Subcutaneous abdominal adipose tissue (tissue), 5 donors: ENCODE measurements around the gene ERP29.

Experiments used
- H3K27ac ChIP-seq: one replicate; pipeline ENCODE4 v1.7.0; 2013; ENCODE audit warnings: low read depth, mild to moderate bottlenecking, inconsistent platforms, low read length, moderate library complexity
- H3K27me3 ChIP-seq, 5 donors: one replicate each; pipeline ENCODE4 v1.7.0; 2013; ENCODE audit warnings: low read length in 5 of 5, inconsistent platforms in 1 of 5; ENCODE audit not compliant: control insufficient read depth in 5 of 5, insufficient read depth in 4 of 5
- H3K36me3 ChIP-seq, 5 donors: one replicate each; pipeline ENCODE4 v1.7.0; 2013; ENCODE audit warnings: low read length in 5 of 5; ENCODE audit not compliant: control insufficient read depth in 5 of 5, insufficient read depth in 5 of 5
- H3K4me1 ChIP-seq, 5 donors: one replicate each; pipeline ENCODE4 v1.7.0; 2013; ENCODE audit warnings: low read length in 5 of 5, mild to moderate bottlenecking in 3 of 5, moderate library complexity in 1 of 5; ENCODE audit not compliant: control insufficient read depth in 5 of 5, insufficient read depth in 5 of 5
- H3K4me3 ChIP-seq, 5 donors: one replicate each; pipeline ENCODE4 v1.7.0; 2013; ENCODE audit warnings: low read length in 5 of 5, low read depth in 1 of 5
- H3K9ac ChIP-seq, 5 donors: one replicate each; pipeline ENCODE4 v1.7.0; 2013; ENCODE audit warnings: low read length in 5 of 5, mild to moderate bottlenecking in 4 of 5, moderate library complexity in 3 of 5
- H3K9me3 ChIP-seq, 5 donors: one replicate each; pipeline ENCODE4 v1.7.0; 2013; ENCODE audit warnings: low read length in 5 of 5; ENCODE audit not compliant: control insufficient read depth in 5 of 5
- donor health status: healthy.
- donor health status: healthy.
- donor health status: healthy.
- donor health status: healthy.
- donor health status: healthy.

Gene ERP29

DNA sequence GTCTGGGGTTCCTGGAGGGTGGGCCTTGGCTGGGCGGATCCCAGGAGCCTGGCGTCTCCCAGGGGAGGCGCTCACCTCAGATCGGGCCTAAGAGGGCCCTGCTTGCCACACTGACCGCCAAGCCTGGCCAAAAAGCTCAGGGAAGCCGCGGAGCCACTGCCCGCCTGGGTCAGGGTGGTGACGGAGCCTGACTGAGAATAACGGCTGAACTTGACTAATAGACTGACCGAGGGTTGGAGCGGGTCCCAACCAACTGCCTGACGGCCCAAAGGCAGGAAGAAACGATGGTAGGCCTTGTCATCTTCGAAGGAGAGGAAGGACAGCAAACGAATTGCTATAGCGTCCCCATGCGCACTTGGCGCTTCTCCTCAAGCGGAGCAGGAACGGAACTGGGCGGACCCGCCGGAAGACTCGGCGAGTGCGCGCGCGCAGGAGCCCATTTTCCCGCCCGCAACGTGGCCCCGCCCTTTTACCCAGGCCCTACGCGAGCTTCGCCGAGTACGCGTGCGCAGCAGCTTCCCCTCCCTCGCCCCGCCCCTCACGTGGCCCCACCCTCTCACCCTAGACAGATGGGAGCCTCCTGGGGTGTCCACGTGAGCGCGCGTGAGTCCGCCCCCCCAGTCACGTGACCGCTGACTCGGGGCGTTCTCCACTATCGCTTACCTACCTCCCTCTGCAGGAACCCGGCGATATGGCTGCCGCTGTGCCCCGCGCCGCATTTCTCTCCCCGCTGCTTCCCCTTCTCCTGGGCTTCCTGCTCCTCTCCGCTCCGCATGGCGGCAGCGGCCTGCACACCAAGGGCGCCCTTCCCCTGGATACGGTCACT is at the start of gene ERP29, which contains the start of gene TMEM116:
TSS of gene ERP29 (plus strand) at position 652 of the 826 bp plus-strand sequence. CDS start at position 692, 40 bp downstream.
TSS of gene TMEM116 (minus strand) at position 391 of the 826 bp plus-strand sequence. CDS start 7,895 bp downstream, outside the sequence.
- Histone ChIP-seq H3K4me1 (peaks cover 3 to 36% (median 28%) of the 10 kb centered on the region in 5 donors), H3K4me3 (peak within 1 kb of the TSS; percentile 83 to 97 (median 94)), H3K27me3 (no peaks in the 10 kb centered on the region), H3K27ac (peak within 1 kb of the TSS; percentile 94), H3K36me3 (peaks cover 0 to 9% (median 2%) of the 10 kb centered on the region in 5 donors), H3K9ac (peak within 1 kb of the TSS; percentile 87 to 95 (median 90)), H3K9me3 (no peaks in the 10 kb centered on the region)

DNA sequence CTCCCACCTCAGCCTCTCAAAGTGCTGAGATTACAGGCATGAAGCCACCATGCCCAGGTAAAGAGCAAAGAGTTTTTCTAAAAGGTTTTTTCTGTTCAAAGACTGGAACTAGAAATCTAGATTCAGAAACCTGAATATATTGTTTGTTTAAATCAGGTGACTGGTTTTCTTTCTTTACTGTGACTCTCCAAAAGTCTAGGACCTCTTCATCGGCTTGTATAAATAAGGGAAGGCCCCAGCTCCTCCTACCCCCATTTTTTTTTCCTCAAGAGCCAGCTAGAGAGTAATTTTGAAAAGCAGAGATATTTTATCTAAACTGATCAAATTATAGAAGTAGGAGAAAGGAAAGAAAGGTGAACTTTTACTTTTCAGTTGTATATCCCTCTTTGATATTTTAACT is 48.3 kb upstream of the ERP29 start:
- Histone ChIP-seq H3K9me3 (peaks cover 0 to under 1% (median 0%) of the 10 kb centered on the region in 5 donors), H3K36me3 (no peaks in the 10 kb centered on the region), H3K9ac (no peak overlapping the region), H3K4me1 (no peaks in the 10 kb centered on the region), H3K4me3 (no peak overlapping the region), H3K27me3 (no peaks in the 10 kb centered on the region), H3K27ac (no peak overlapping the region)

DNA sequence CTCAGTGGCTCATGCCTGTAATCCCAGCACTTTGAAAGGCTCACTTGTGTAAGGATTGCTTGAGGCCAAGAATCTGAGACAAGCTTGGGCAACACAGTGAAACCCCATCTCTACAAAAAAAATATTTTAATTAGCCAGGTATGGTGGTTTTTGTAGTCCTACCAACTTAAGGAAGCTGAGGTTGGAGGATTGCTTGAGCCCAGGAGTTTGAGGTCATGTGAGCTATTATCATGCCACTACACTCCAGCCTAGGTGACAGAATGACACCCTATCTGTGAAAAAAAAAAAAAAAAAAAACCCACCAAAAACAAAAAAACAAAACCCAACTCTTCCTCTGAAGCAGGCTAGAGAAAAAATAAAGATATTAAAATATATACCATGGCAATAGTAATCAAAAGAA is 41.4 kb upstream of the ERP29 start:
- H3K4me3 ChIP-seq, result no peak overlapping the region
- peaks cover 0 to 14% (median 6%) of the 10 kb centered on the region in 5 donors for H3K9me3 ChIP-seq
- H3K27ac ChIP-seq, result no peak overlapping the region
- H3K9ac ChIP-seq, result no peak overlapping the region
- no peaks in the 10 kb centered on the region for H3K4me1 ChIP-seq
- no peaks in the 10 kb centered on the region for H3K36me3 ChIP-seq
- no peaks in the 10 kb centered on the region for H3K27me3 ChIP-seq

DNA sequence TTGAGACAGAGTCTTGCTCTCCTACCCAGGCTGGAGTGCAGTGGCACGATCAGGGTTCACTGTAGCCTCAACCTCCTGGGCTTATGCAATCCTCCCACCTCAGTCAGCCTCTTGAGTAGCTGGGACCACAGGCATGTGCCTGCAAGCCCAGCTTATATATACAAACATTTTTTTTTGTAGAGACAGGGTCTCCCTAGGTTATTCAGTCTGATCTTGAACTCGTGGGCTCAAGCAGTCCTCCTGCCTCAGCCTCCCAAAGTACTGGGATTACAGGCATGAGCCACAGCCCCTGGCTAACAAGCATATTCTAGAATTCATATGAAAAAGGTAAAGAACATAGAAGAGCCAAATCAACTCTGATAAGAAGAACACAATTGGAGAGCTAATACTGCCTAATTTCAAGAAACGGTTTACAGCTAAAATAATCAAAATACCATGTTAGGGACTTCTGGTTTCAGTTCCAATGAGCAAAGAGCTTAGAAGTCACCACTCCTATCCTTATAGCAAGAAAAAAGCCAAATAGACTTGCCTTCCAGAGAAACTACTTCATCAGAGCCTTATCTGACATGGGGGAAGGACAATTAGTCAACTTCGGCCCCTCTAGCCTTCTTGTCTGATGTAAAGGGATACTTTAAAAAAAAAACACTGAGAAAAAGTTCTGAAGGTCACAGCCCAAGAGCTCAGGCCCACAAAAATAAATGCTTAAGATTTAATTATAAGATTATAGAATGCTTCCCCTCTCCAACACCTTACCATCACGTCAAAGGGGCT is 37.9 kb upstream of the ERP29 start:
- Histone ChIP-seq H3K9me3 (peaks cover 0 to 10% (median 6%) of the 10 kb centered on the region in 5 donors), H3K4me3 (no peak overlapping the region), H3K27ac (no peak overlapping the region), H3K27me3 (no peaks in the 10 kb centered on the region), H3K4me1 (no peaks in the 10 kb centered on the region), H3K36me3 (peaks cover 0 to 6% (median 0%) of the 10 kb centered on the region in 5 donors), H3K9ac (no peak overlapping the region)

DNA sequence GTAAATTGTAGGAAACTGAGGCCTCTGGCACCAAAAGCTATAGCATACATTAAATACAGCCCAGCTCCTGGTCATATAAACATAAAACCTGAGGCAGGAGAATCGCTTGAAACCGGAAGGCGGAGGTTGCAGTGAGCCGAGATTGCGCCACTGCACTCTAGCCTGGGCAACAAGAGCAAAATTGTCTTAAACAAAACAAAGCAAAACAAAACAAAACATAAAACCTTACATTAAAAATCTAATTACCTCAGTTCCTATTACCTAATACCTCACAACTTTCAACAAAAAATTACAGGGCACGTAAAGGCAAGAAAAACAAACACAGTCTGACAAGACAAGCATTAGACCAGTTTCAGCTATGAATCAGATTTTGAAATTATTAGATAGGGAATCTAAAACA is 36.9 kb upstream of the ERP29 start:
- no peak overlapping the region for H3K9ac ChIP-seq
- no peaks in the 10 kb centered on the region for H3K4me1 ChIP-seq
- peaks cover 0 to 4% (median 0%) of the 10 kb centered on the region in 5 donors for H3K9me3 ChIP-seq
- H3K4me3 ChIP-seq, result no peak overlapping the region
- no peak overlapping the region for H3K27ac ChIP-seq
- no peaks in the 10 kb centered on the region for H3K27me3 ChIP-seq
- peaks cover 0 to 6% (median 0%) of the 10 kb centered on the region in 5 donors for H3K36me3 ChIP-seq

DNA sequence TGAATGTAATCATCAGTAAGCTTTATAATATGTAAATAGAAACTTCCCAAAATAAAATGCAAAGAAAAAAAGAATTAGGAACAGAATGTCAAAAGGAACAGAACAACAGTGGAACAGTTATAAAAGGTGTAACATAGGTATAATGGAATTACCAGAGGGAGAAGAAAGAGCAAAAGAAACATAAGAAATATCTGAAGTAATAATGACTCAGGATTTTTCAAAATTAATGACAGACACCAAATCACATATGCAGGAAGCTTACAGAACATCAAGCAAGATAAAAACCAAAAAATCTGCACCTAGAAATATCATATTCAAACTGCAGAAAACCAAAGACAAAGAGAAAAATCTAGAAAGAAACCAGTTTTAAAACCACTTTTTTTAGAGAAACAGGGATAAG is 36.4 kb upstream of the ERP29 start:
- Histone ChIP-seq H3K9me3 (peaks cover 0 to under 1% (median 0%) of the 10 kb centered on the region in 5 donors), H3K4me1 (no peaks in the 10 kb centered on the region), H3K9ac (no peak overlapping the region), H3K27me3 (no peaks in the 10 kb centered on the region), H3K4me3 (no peak overlapping the region), H3K36me3 (peaks cover 0 to 6% (median 0%) of the 10 kb centered on the region in 5 donors), H3K27ac (no peak overlapping the region)

DNA sequence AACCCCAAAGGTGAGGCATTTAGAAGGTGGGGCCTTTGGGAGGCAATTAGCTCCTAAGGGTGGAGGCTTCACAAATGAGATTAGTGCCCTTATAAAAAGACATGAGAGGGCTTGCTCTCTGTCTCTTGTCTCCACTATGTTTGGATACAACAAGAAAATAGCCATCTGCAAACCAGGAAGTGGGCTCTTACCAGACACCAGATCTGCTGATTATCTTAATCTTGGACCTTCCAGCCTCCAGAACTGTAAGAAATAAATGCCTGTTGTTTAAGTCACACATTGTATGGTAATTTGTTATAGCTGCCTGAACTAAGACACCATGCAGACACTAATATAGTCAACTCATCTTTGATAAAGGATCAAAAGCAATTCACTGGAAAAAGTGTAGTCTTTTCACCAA is 34.7 kb upstream of the ERP29 start:
- Histone ChIP-seq H3K27me3 (no peaks in the 10 kb centered on the region), H3K4me3 (no peak overlapping the region), H3K27ac (no peak overlapping the region)

DNA sequence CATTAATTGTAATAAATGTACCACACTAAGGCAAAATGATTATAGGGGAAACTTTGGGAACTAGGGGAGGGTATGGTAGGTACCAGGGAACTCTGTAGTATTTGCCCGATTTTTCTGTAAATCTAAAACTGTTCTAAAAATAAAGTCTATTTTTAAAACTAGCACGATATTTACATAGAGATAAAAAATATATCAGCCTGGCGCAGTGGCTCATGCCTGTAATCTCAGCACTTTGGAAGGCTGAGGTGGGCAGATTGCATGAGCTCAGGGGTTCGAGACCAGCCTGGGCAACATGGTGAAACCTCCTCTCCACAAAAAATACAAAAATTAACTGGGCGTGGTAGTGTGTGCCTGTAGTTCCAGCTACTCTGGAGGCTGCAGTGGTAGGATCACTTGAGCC is 32.6 kb upstream of the ERP29 start:
- Histone ChIP-seq H3K4me1 (no peaks in the 10 kb centered on the region), H3K27me3 (no peaks in the 10 kb centered on the region), H3K4me3 (no peak overlapping the region), H3K9ac (no peak overlapping the region), H3K9me3 (no peaks in the 10 kb centered on the region), H3K36me3 (peaks cover 0 to 6% (median 0%) of the 10 kb centered on the region in 5 donors), H3K27ac (no peak overlapping the region)

More for the DNA sequence above, 34.7 kb upstream of the ERP29 start:
- no peaks in the 10 kb centered on the region for H3K4me1 ChIP-seq
- no peaks in the 10 kb centered on the region for H3K9me3 ChIP-seq
- no peak overlapping the region for H3K9ac ChIP-seq
- peaks cover 0 to 6% (median 0%) of the 10 kb centered on the region in 5 donors for H3K36me3 ChIP-seq

DNA sequence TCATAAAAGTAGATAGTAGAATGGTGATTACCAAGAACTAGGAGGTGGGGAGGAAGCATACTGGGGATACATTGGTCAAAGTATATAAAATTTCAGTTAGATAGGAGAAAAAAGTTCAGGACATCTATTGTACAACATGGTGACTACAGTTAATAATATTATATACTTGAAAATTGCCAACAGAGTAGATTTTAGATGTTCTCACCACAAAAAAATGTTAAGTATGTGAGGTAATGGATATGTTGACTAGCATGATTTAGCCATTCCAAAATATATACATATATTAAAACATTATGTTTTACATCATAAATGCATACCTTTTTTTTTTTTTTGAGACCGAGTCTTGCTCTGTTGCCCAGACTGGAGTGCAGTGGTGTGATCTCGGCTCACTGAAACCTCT is 31.2 kb upstream of the ERP29 start:
- H3K9me3 ChIP-seq, result no peaks in the 10 kb centered on the region
- no peak overlapping the region for H3K27ac ChIP-seq
- no peak overlapping the region for H3K4me3 ChIP-seq
- no peaks in the 10 kb centered on the region for H3K27me3 ChIP-seq
- peaks cover 0 to 6% (median 0%) of the 10 kb centered on the region in 5 donors for H3K36me3 ChIP-seq
- H3K4me1 ChIP-seq, result no peaks in the 10 kb centered on the region
- H3K9ac ChIP-seq, result no peak overlapping the region

DNA sequence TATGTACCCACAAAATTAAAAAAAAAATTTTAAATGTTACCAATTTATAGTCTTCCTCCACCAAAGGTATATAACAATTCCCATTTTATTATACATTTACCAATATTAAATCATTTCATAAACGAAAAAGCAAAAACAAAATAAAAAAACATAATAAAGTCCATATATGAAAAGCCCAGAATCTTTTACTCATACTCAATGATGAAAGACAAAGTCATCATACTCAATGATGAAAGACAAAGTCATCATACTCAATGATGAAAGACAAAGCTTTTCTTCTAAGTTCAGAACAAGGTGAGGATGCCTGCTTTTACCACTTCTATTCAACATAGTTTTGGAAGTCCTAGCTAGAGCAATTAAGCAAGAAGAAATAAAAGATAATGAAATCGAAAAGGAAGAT is 28.4 kb upstream of the ERP29 start:
- Histone ChIP-seq H3K9ac (no peak overlapping the region), H3K27me3 (no peaks in the 10 kb centered on the region), H3K36me3 (peaks cover 0 to 8% (median 2%) of the 10 kb centered on the region in 5 donors), H3K4me3 (no peak overlapping the region), H3K27ac (no peak overlapping the region), H3K9me3 (no peaks in the 10 kb centered on the region), H3K4me1 (no peaks in the 10 kb centered on the region)
